H9 (cell line): ENCODE data around the gene RNLS. TPM values are rescaled to one million over a fixed set of nuclear protein-coding genes. Genes with fewer than 3 reads are reported as not detected.

Experiments
- DNase-seq: peaks from one replicate; pipeline ENCODE4 v3.0.0-alpha.2; 2017
- H2AFZ ChIP-seq: one replicate; pipeline ENCODE4 v1.6.1; 2013; ENCODE audit warnings: mild to moderate bottlenecking, low read length, control low read depth, moderate library complexity
- H2AK5ac ChIP-seq: 2 replicates; pipeline ENCODE4 v1.6.1; 2013; ENCODE audit warnings: low read length, control low read depth, mixed read lengths; ENCODE audit not compliant: insufficient read length
- H2BK120ac ChIP-seq: one replicate; pipeline ENCODE4 v1.6.1; 2013; ENCODE audit warnings: low read depth, mild to moderate bottlenecking, low read length, control low read depth, inconsistent platforms; ENCODE audit not compliant: poor library complexity, severe bottlenecking
- H2BK12ac ChIP-seq: 2 replicates; pipeline ENCODE4 v1.6.1; 2013; ENCODE audit warnings: low read length, control low read depth, mixed read lengths, low read depth; ENCODE audit not compliant: insufficient read length
- H2BK15ac ChIP-seq: 2 replicates; pipeline ENCODE4 v1.6.1; 2013; ENCODE audit warnings: low read depth, low read length, control low read depth
- H2BK20ac ChIP-seq: one replicate; pipeline ENCODE4 v1.6.1; 2013; ENCODE audit warnings: low read depth, mild to moderate bottlenecking, low read length, control low read depth, inconsistent platforms; ENCODE audit not compliant: poor library complexity, severe bottlenecking
- H2BK5ac ChIP-seq: 2 replicates; pipeline ENCODE4 v1.6.1; 2013; ENCODE audit warnings: low read length, control low read depth, mixed read lengths; ENCODE audit not compliant: insufficient read length
- H3K14ac ChIP-seq: 2 replicates; pipeline ENCODE4 v1.6.1; 2013; ENCODE audit warnings: low read length, control low read depth; ENCODE audit not compliant: insufficient read depth
- H3K18ac ChIP-seq: 2 replicates; pipeline ENCODE4 v1.6.1; 2013; ENCODE audit warnings: low read depth, mild to moderate bottlenecking, mixed read lengths, low read length, control low read depth; ENCODE audit not compliant: insufficient read length
- H3K23ac ChIP-seq: 2 replicates; pipeline ENCODE4 v1.6.1; 2013; ENCODE audit warnings: low read length, control low read depth, mixed read lengths, low read depth; ENCODE audit not compliant: insufficient read length
- H3K23me2 ChIP-seq: 2 replicates; pipeline ENCODE4 v1.6.1; 2013; ENCODE audit warnings: low read depth, mild to moderate bottlenecking, mixed read lengths, low read length, control low read depth; ENCODE audit not compliant: insufficient read length, poor library complexity, severe bottlenecking
- H3K27ac ChIP-seq: 2 replicates; pipeline ENCODE4 v1.5.1; 2013; ENCODE audit warnings: low read length, control low read depth, mixed read lengths, low read depth; ENCODE audit not compliant: insufficient read length
- H3K27me3 ChIP-seq: 2 replicates; pipeline ENCODE4 v1.6.1; 2013; ENCODE audit warnings: low read length, control low read depth, inconsistent platforms; ENCODE audit not compliant: insufficient read depth
- H3K4ac ChIP-seq: 2 replicates; pipeline ENCODE4 v1.6.1; 2013; ENCODE audit warnings: low read depth, mild to moderate bottlenecking, control low read depth, inconsistent platforms, low read length, moderate library complexity
- H3K4me1 ChIP-seq: 2 replicates; pipeline ENCODE4 v1.6.1; 2013; ENCODE audit warnings: low read length, control low read depth, inconsistent platforms; ENCODE audit not compliant: insufficient read depth
- H3K4me2 ChIP-seq: 2 replicates; pipeline ENCODE4 v1.6.1; 2013; ENCODE audit warnings: low read length, control low read depth, mixed read lengths; ENCODE audit not compliant: insufficient read length, insufficient read depth
- H3K56ac ChIP-seq: 2 replicates; pipeline ENCODE4 v1.6.1; 2013; ENCODE audit warnings: low read depth, mild to moderate bottlenecking, mixed read lengths, low read length, control low read depth; ENCODE audit not compliant: insufficient read length
- H3K79me1 ChIP-seq: 2 replicates; pipeline ENCODE4 v1.6.1; 2013; ENCODE audit warnings: low read depth, mild to moderate bottlenecking, moderate library complexity, low read length, control low read depth, inconsistent platforms; ENCODE audit not compliant: insufficient read depth, poor library complexity, severe bottlenecking
- H3K79me2 ChIP-seq: 2 replicates; pipeline ENCODE4 v1.6.1; 2013; ENCODE audit warnings: low read length, control low read depth, inconsistent platforms; ENCODE audit not compliant: insufficient read depth
- H3K9ac ChIP-seq: 2 replicates; pipeline ENCODE4 v1.6.1; 2013; ENCODE audit warnings: low read length, control low read depth, mixed read lengths; ENCODE audit not compliant: insufficient read length; ENCODE audit errors: extremely low read depth
- H3K9me3 ChIP-seq: one replicate; pipeline ENCODE4 v1.6.1; 2013; ENCODE audit warnings: low read depth, low read length, inconsistent platforms; ENCODE audit not compliant: control insufficient read depth
- H3T11ph ChIP-seq: one replicate; pipeline ENCODE4 v1.6.1; 2013; ENCODE audit warnings: mild to moderate bottlenecking, low read length, control low read depth, inconsistent platforms
- H4K20me1 ChIP-seq: one replicate; pipeline ENCODE4 v1.6.1; 2013; ENCODE audit not compliant: control insufficient read depth, insufficient read length, insufficient read depth
- H4K5ac ChIP-seq: 2 replicates; pipeline ENCODE4 v1.6.1; 2013; ENCODE audit warnings: low read depth, mild to moderate bottlenecking, mixed read lengths, low read length, control low read depth; ENCODE audit not compliant: insufficient read length
- H4K8ac ChIP-seq: replicated peaks from 2 replicates; pipeline ENCODE4 v1.6.1; 2013; ENCODE audit warnings: low read length, control low read depth, mixed read lengths, low read depth; ENCODE audit not compliant: insufficient read length
- H4K91ac ChIP-seq: 2 replicates; pipeline ENCODE4 v1.6.1; 2013; ENCODE audit warnings: low read depth, mild to moderate bottlenecking, moderate library complexity, mixed read lengths, low read length, control low read depth; ENCODE audit not compliant: insufficient read length
- H3K27ac Mint-ChIP-seq, 3 experiments: 2 replicates in 2 of 3; 3 replicates in 1 of 3; pipeline ENCODE4 v1.8.0; 2020 to 2021; ENCODE audit warnings: mixed read lengths in 3 of 3, mild to moderate bottlenecking in 1 of 3, moderate library complexity in 1 of 3
- H3K27me3 Mint-ChIP-seq: 2 replicates; pipeline ENCODE4 v1.8.0; 2021; ENCODE audit warnings: low read depth, mild to moderate bottlenecking, moderate library complexity, mixed read lengths
- H3K36me3 Mint-ChIP-seq, 3 experiments: 2 replicates in 2 of 3; 3 replicates in 1 of 3; pipeline ENCODE4 v1.8.0; 2020 to 2021; ENCODE audit warnings: low read depth in 3 of 3, mixed read lengths in 3 of 3; ENCODE audit not compliant: insufficient read depth in 1 of 3
- H3K4me1 Mint-ChIP-seq, 2 experiments: 2 replicates each; pipeline ENCODE4 v1.8.0; 2020; ENCODE audit warnings: mixed read lengths in 2 of 2
- H3K4me3 Mint-ChIP-seq, 2 experiments: 2 replicates in 1 of 2; 3 replicates in 1 of 2; pipeline ENCODE4 v1.8.0; 2020 to 2021; ENCODE audit warnings: mild to moderate bottlenecking in 2 of 2, mixed read lengths in 2 of 2, moderate library complexity in 1 of 2
- H3K9me3 Mint-ChIP-seq, 2 experiments: 2 replicates in 1 of 2; 3 replicates in 1 of 2; pipeline ENCODE4 v1.8.0; 2020; ENCODE audit warnings: mild to moderate bottlenecking in 2 of 2, mixed read lengths in 2 of 2, moderate library complexity in 1 of 2
- CTCF ChIP-seq: fragments of 200-600 bp; sonication (generic); conservative IDR thresholded peaks from 3 replicates; pipeline ENCODE4 v1.8.0; 2021; ENCODE audit warnings: antibody characterized with exemption, mild to moderate bottlenecking
- WGBS: extraction: QIAGEN DNeasy Blood & Tissue Kit; methylation state at CpG from one replicate; pipeline ENCODE4 v1.1.7; 2013; ENCODE audit warnings: missing lambda C conversion rate, low lambda C conversion rate, mixed read lengths; ENCODE audit not compliant: insufficient read length; ENCODE audit errors: extremely low coverage; 5-methylcytosine and 5-hydroxymethylcytosine counted together
- total RNA-seq: library from RNA; stranded (reverse); gene quantifications from 2 replicates; pipeline ENCODE4 v1.2.1, GENCODE V29; 2021

The RNLS gene
- total RNA-seq, 1 experiment from 2014 or later: 7.5 TPM

GRCh38 chr10:88332503-88333247, 250.4 kb downstream of the RNLS start:
- no peak overlapping the region for H2BK5ac ChIP-seq
- no peaks in the 10 kb centered on the region for H3K27me3 ChIP-seq
- no CpG with 5 or more reads among the region's 3 CpGs for WGBS
- H3K79me2 ChIP-seq: no peaks in the 10 kb centered on the region
- H2AFZ ChIP-seq: no peak overlapping the region
- no peak overlapping the region for H2BK120ac ChIP-seq
- no peak overlapping the region for H4K8ac ChIP-seq
- H3K9me3 ChIP-seq: no peaks in the 10 kb centered on the region
- no peak overlapping the region for H3T11ph ChIP-seq
- H4K91ac ChIP-seq: no peak overlapping the region
- H3K14ac ChIP-seq: no peak overlapping the region
- H4K5ac ChIP-seq: no peak overlapping the region
- TF ChIP-seq CTCF: no peak
- no peak overlapping the region for H3K27ac ChIP-seq
- no peak for DNase-seq
- H3K4me2 ChIP-seq: no peak overlapping the region
- no peak overlapping the region for H2BK15ac ChIP-seq
- Mint-ChIP-seq H3K9me3 (no peaks in the 10 kb centered on the region), H3K36me3 (no peaks in the 10 kb centered on the region), H3K4me3 (no peak overlapping the region), H3K27ac (no peak overlapping the region), H3K4me1 (peaks cover 9 to 11% of the 10 kb centered on the region in 2 experiments), H3K27me3 (no peaks in the 10 kb centered on the region; the same call in 1 of the 2 replicates)
- H4K20me1 ChIP-seq: no peaks in the 10 kb centered on the region
- H3K56ac ChIP-seq: no peak overlapping the region
- H3K18ac ChIP-seq: no peak overlapping the region
- H3K9ac ChIP-seq: no peak overlapping the region
- no peak overlapping the region for H3K4ac ChIP-seq
- no peak overlapping the region for H3K23ac ChIP-seq
- H2AK5ac ChIP-seq: no peak overlapping the region
- H2BK20ac ChIP-seq: no peak overlapping the region
- no peak overlapping the region for H2BK12ac ChIP-seq
- H3K4me1 ChIP-seq: no peaks in the 10 kb centered on the region; the same call in 1 of the 2 replicates
- H3K79me1 ChIP-seq: no peaks in the 10 kb centered on the region
- H3K23me2 ChIP-seq: no peaks in the 10 kb centered on the region
